MM.1S (cell line): ENCODE results near the gene TOP3A.

ENCODE experiments used
- DNase-seq: peaks from one replicate; pipeline ENCODE4 v3.0.0-alpha.2; 2015
- H2AFZ ChIP-seq: fragments of 300-600 bp; sonication (generic); 2 replicates; pipeline ENCODE4 v1.6.0; 2016; ENCODE audit warnings: antibody characterized with exemption, low read length
- H3F3A ChIP-seq: fragments of 300-600 bp; sonication (generic); 2 replicates; pipeline ENCODE4 v1.6.1; 2016; ENCODE audit warnings: mild to moderate bottlenecking, antibody characterized with exemption, low read length, moderate library complexity, mixed read lengths; ENCODE audit not compliant: insufficient read depth
- H3K27ac ChIP-seq: fragments of 300-600 bp; sonication (generic); 2 replicates; pipeline ENCODE4 v1.5.1; 2016; ENCODE audit warnings: mild to moderate bottlenecking, low read length
- H3K27me3 ChIP-seq: fragments of 300-600 bp; sonication (generic); replicated peaks from 2 replicates; pipeline ENCODE4 v1.6.0; 2016; ENCODE audit warnings: low read length; ENCODE audit not compliant: insufficient read depth
- H3K36me3 ChIP-seq: fragments of 300-600 bp; sonication (generic); replicated peaks from 2 replicates; pipeline ENCODE4 v1.6.1; 2016; ENCODE audit warnings: mild to moderate bottlenecking, low read length, mixed read lengths; ENCODE audit not compliant: insufficient read depth
- H3K4me1 ChIP-seq: fragments of 300-600 bp; sonication (generic); 2 replicates; pipeline ENCODE4 v1.6.1; 2016; ENCODE audit warnings: low read length, mixed read lengths
- H3K4me2 ChIP-seq: fragments of 300-600 bp; sonication (generic); 2 replicates; pipeline ENCODE4 v1.6.0; 2016; ENCODE audit warnings: low read depth, low read length
- H3K4me3 ChIP-seq: fragments of 300-600 bp; sonication (generic); 2 replicates; pipeline ENCODE4 v1.5.1; 2016; ENCODE audit warnings: low read length, mixed read lengths
- H3K79me2 ChIP-seq: fragments of 300-600 bp; sonication (generic); 2 replicates; pipeline ENCODE4 v1.6.1; 2016; ENCODE audit warnings: mixed run types, low read length, mixed read lengths
- H3K9ac ChIP-seq: fragments of 300-600 bp; sonication (generic); 2 replicates; pipeline ENCODE4 v1.6.1; 2016; ENCODE audit warnings: low read length, mixed read lengths
- H3K9me2 ChIP-seq: fragments of 300-600 bp; sonication (generic); replicated peaks from 2 replicates; pipeline ENCODE4 v1.6.1; 2016; ENCODE audit warnings: mild to moderate bottlenecking, low read length, mixed read lengths; ENCODE audit not compliant: insufficient read depth
- H3K9me3 ChIP-seq: fragments of 300-600 bp; sonication (generic); replicated peaks from 2 replicates; pipeline ENCODE4 v1.6.1; 2016; ENCODE audit warnings: mild to moderate bottlenecking, low read length, mixed read lengths; ENCODE audit not compliant: insufficient read depth
- H4K20me1 ChIP-seq: fragments of 300-600 bp; sonication (generic); 2 replicates; pipeline ENCODE4 v1.6.1; 2016; ENCODE audit warnings: mild to moderate bottlenecking, low read length, moderate library complexity, mixed read lengths; ENCODE audit not compliant: insufficient read depth
- CTCF ChIP-seq: fragments of 300-600 bp; sonication (generic); IDR thresholded peaks from 2 replicates; pipeline ENCODE4 v1.5.1; 2016; ENCODE audit warnings: antibody characterized with exemption, low read length, mixed read lengths
- EZH2 ChIP-seq: fragments of 300-600 bp; sonication (generic); optimal IDR thresholded peaks from 2 replicates; pipeline ENCODE3; 2017; ENCODE audit warnings: low read depth, mild to moderate bottlenecking, antibody characterized with exemption, low read length, mixed read lengths
- EZH2phosphoT487 ChIP-seq: fragments of 300-600 bp; sonication (generic); IDR thresholded peaks from 2 replicates; pipeline ENCODE4 v1.6.1; 2018; ENCODE audit warnings: antibody characterized with exemption, low read length

TOP3A gene

GRCh38 chr17:18234853-18235380 lies 79.9 kb downstream of the TOP3A start:
- no peak for TF ChIP-seq EZH2
- no peak for TF ChIP-seq CTCF
- no peak for TF ChIP-seq EZH2phosphoT487
- Histone ChIP-seq H3K27me3 (no peaks in the 10 kb centered on the region), H3K9me3 (no peaks in the 10 kb centered on the region), H3K4me1 (no peaks in the 10 kb centered on the region), H3F3A (no peaks in the 10 kb centered on the region), H3K9ac (no peak overlapping the region), H3K4me2 (no peak overlapping the region), H3K27ac (no peak overlapping the region), H3K4me3 (no peak overlapping the region), H3K36me3 (no peaks in the 10 kb centered on the region), H3K9me2 (no peaks in the 10 kb centered on the region), H4K20me1 (no peaks in the 10 kb centered on the region), H2AFZ (no peak overlapping the region), H3K79me2 (no peaks in the 10 kb centered on the region)
- no peak for DNase-seq

GRCh38 chr17:18233803-18234518 lies 80.8 kb downstream of the TOP3A start:
- Histone ChIP-seq H3K4me3 (no peak overlapping the region), H4K20me1 (no peaks in the 10 kb centered on the region), H3F3A (no peaks in the 10 kb centered on the region), H3K27me3 (no peaks in the 10 kb centered on the region), H3K27ac (no peak overlapping the region), H3K4me2 (no peak overlapping the region), H3K9ac (no peak overlapping the region), H3K9me3 (no peaks in the 10 kb centered on the region), H3K4me1 (no peaks in the 10 kb centered on the region), H3K79me2 (no peaks in the 10 kb centered on the region), H3K36me3 (no peaks in the 10 kb centered on the region), H3K9me2 (no peaks in the 10 kb centered on the region), H2AFZ (no peak overlapping the region)
- no peak for DNase-seq
- TF ChIP-seq EZH2 (no peak), CTCF (no peak), EZH2phosphoT487 (no peak)

GRCh38 chr17:18231164-18231563 lies 83.6 kb downstream of the TOP3A start:
- Histone ChIP-seq H3K4me3 (no peak overlapping the region), H3K36me3 (no peaks in the 10 kb centered on the region), H3K4me2 (no peak overlapping the region), H3K9me2 (no peaks in the 10 kb centered on the region), H3K4me1 (no peaks in the 10 kb centered on the region), H3K9me3 (no peaks in the 10 kb centered on the region), H3K27ac (no peak overlapping the region), H3K9ac (no peak overlapping the region), H4K20me1 (no peaks in the 10 kb centered on the region), H3K27me3 (no peaks in the 10 kb centered on the region), H3F3A (no peaks in the 10 kb centered on the region), H2AFZ (no peak overlapping the region), H3K79me2 (0 out of 2 replicates have a peak, but pooled peaks cover under 1% of the 10 kb centered on the region)
- DNase-seq = no peak
- TF ChIP-seq CTCF (no peak), EZH2phosphoT487 (no peak), EZH2 (no peak)
